Measurements from ENCODE around the gene RET.

Gene RET

GRCh38 chr10:43105102-43105955 is 28.5 kb downstream of the RET start:
- ChIA-PET CTCF (interaction anchor here (0.6 to 1.5 kb wide), 8 partner anchors 11 to 239 kb away, joined by 3 to 5 read pairs (median 4); no protein-coding TSS in a partner anchor), POLR2A (ENCODE audit: low non-redundant PET) (no interaction called here)
- no peak overlapping the region for H3K27ac ChIP-seq
- peak; percentile 97 for TF ChIP-seq CTCF (conservative IDR thresholded peaks at IDR 0.05; ENCODE audit: low read depth)
- peak; percentile 74 for DNase-seq (ENCODE audit: low spot score)

DNA sequence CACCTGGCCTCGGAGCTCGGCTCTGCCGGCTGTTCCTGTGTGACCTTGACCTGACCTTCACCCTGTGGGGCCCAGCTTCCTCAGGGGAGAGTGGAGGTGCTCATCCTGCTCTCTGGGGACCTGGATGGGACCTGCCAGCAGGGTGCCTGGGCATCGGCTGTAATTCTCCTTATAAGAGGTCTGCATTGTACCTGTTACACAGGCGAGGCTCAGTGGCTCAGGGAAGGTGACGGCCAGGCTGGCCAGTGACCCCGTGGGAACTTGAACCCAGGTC is 29.0 kb downstream of the RET start:
- no peak overlapping the region for H3K27ac ChIP-seq
- ChIA-PET POLR2A (ENCODE audit: low non-redundant PET) (no interaction called here), CTCF (interaction anchor here (0.7 to 1.0 kb wide), 2 partner anchors 11 to 70 kb away, joined by 3 to 4 read pairs; no protein-coding TSS in a partner anchor)
- TF ChIP-seq CTCF (conservative IDR thresholded peaks at IDR 0.05; ENCODE audit: low read depth), result no peak
- no peak for DNase-seq (ENCODE audit: low spot score)

DNA sequence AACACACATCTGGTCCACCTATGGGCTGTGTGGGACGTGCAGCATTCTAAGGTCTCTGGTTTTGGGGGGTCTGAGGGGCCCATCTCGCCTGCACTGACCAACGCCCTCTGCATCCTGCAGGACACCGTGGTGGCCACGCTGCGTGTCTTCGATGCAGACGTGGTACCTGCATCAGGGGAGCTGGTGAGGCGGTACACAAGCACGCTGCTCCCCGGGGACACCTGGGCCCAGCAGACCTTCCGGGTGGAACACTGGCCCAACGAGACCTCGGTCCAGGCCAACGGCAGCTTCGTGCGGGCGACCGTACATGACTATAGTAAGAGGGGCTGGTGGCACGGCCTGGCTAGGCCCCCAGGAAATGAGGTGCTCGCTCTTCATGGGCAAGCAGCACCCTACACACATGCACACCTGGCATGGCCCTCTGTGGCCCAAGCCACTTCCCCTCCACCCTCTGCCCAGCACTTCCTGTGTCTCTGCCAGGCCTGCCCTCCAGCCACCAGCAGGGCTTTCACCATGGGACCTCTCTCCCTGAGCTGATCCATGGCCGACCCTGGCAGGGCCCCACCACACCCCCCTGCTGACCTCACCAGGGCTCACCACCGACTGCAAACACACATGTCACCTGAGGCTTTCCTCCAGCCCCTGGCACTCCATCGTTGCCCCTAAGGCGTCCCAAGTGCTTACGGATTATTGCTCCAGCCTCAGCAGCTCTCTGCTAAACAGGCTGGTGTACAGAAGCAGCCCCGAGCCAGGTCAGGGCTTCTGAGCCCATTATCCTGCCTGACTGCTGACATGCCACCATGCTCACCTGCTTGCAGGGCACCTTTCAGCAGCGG is 29.6 kb downstream of the RET start:
- no peak overlapping the region for H3K27ac ChIP-seq
- CTCF ChIA-PET, result interaction anchor here (0.7 to 1.0 kb wide), 3 partner anchors 11 to 82 kb away, joined by 3 to 4 read pairs (median 3); no protein-coding TSS in a partner anchor

DNA sequence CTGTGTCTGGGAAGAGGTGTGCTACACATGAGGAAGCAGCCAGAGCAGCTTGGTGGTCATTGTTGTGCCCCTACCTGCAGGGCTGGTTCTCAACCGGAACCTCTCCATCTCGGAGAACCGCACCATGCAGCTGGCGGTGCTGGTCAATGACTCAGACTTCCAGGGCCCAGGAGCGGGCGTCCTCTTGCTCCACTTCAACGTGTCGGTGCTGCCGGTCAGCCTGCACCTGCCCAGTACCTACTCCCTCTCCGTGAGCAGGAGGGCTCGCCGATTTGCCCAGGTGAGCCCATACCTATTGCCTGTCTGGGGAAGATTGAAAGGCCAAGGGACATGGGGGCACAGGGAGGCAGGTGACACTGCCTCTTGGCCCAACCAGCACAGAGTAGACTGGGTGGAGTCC is 32.1 kb downstream of the RET start:
- ChIA-PET CTCF (no interaction called here), POLR2A (ENCODE audit: low non-redundant PET) (no interaction called here)
- no peak for DNase-seq (ENCODE audit: low spot score)
- no peak overlapping the region for H3K27ac ChIP-seq
- no peak for TF ChIP-seq CTCF (conservative IDR thresholded peaks at IDR 0.05; ENCODE audit: low read depth)

More for the DNA sequence above, 29.6 kb downstream of the RET start:
- TF ChIP-seq CTCF (conservative IDR thresholded peaks at IDR 0.05; ENCODE audit: low read depth), result no peak
- POLR2A ChIA-PET (ENCODE audit: low non-redundant PET), result no interaction called here
- no peak for DNase-seq (ENCODE audit: low spot score)

DNA sequence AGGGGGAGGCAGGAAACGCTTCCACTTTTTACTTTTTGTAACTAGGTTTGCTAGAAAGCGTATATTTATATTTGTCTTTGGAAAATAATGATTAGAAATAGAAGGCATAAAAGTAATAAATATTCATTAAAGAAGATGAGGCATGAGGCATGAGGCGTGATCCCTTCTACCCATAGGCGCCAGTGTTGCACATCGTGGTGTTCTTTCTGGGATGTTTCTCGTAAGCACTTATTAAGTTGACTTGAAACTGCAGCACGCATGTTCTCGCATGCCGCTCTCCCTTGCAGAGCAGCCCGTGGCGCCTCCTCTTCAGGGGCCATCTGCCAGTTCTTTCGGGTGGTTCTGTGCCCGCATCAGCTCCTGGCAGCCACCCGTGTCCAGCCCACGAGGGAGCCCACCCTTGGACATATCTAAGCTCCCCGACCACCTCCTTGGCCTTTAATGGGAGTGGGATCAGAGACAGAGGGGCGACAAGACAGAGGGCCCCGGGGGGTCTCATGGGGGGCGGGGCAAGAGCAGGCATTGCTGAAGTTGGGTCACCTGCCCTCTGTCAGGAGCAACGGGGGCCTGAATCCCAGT is 32.9 kb downstream of the RET start:
- ChIA-PET CTCF (no interaction called here), POLR2A (ENCODE audit: low non-redundant PET) (no interaction called here)
- no peak for DNase-seq (ENCODE audit: low spot score)
- no peak overlapping the region for H3K27ac ChIP-seq
- TF ChIP-seq CTCF (conservative IDR thresholded peaks at IDR 0.05; ENCODE audit: low read depth), result no peak

- no peak for TF ChIP-seq CTCF (conservative IDR thresholded peaks at IDR 0.05; ENCODE audit: low read depth)
- POLR2A ChIA-PET (ENCODE audit: low non-redundant PET), result interaction anchor here (0.7 kb wide), 1 partner anchor 202 kb away, joined by 4 read pairs; no protein-coding TSS in a partner anchor
- peak; percentile 31 for DNase-seq (ENCODE audit: low spot score)
These were observed 33.6 kb downstream of the RET start for GRCh38 chr10:43110338-43111071.

More at GRCh38 chr10:43110338-43111071, 33.6 kb downstream of the RET start:
- no peak overlapping the region for H3K27ac ChIP-seq
- CTCF ChIA-PET, result no interaction called here

All from RWPE1 (cell line).